Upper lobe of right lung (tissue), 1 donor: ENCODE measurements around the gene PTPN7. TPM values are rescaled to one million over a fixed set of nuclear protein-coding genes. Genes with fewer than 3 reads are reported as not detected.

Experiments
- ATAC-seq: fragments of 200-7000 bp; cut with Tn5 transposase; one replicate; pipeline ENCODE4 v1.9.1; 2020; ENCODE audit warnings: mild to moderate bottlenecking, moderate library complexity
- DNase-seq: peaks from one replicate; pipeline ENCODE4 v3.0.0-alpha.2; 2020
- H3K27ac ChIP-seq: fragments of 200-600 bp; one replicate; pipeline ENCODE4 v1.8.0; 2022
- H3K27me3 ChIP-seq: fragments of 200-600 bp; one replicate; pipeline ENCODE4 v1.8.0; 2022; ENCODE audit warnings: mild to moderate bottlenecking
- H3K36me3 ChIP-seq: fragments of 200-600 bp; one replicate; pipeline ENCODE4 v1.8.0; 2022
- H3K4me1 ChIP-seq: fragments of 200-600 bp; one replicate; pipeline ENCODE4 v1.8.0; 2022
- H3K4me3 ChIP-seq: fragments of 200-600 bp; one replicate; pipeline ENCODE4 v1.8.0; 2022; ENCODE audit warnings: mild to moderate bottlenecking
- H3K9me3 ChIP-seq: fragments of 200-600 bp; one replicate; pipeline ENCODE4 v1.8.0; 2022
- CTCF ChIP-seq: fragments of 200-600 bp; IDR thresholded peaks from one replicate; pipeline ENCODE4 v1.8.0; 2022; ENCODE audit warnings: antibody characterized with exemption
- intact Hi-C: fragments of 100-400 bp; cut with DNase I; formaldehyde crosslinking; loops from one replicate; pipeline ENCODE4 v1.11.0; 2022
- total RNA-seq: library from RNA; stranded (reverse); fragmentation: NEBNext Ultra II Directional; extraction: Animal tissue kit (Norgen Biotek cat#: 25700); gene quantifications from one replicate; pipeline ENCODE4 v1.2.1, GENCODE V29; 2021
- donor health status: DM: no; HTN: yes; CAD: no; lungs with severe emphysema.

The PTPN7 gene
- total RNA-seq, 1 donor from 2014 or later, result 7.3 TPM

- DNase-seq, result no peak
- H3K9me3 ChIP-seq, result no peaks in the 10 kb centered on the region
- H3K4me1 ChIP-seq, result no peaks in the 10 kb centered on the region
- H3K27me3 ChIP-seq, result no peaks in the 10 kb centered on the region
- intact Hi-C loops, result no loop called here
- no peaks in the 10 kb centered on the region for H3K36me3 ChIP-seq
- no peak for TF ChIP-seq CTCF
- H3K4me3 ChIP-seq, result no peak overlapping the region
- no peak for ATAC-seq
- no peak overlapping the region for H3K27ac ChIP-seq
Measured at GRCh38 chr1:202110977-202111376, 49.4 kb downstream of the PTPN7 start.

- ATAC-seq (peak; percentile 30), DNase-seq (no peak)
- Histone ChIP-seq H3K4me3 (no peak overlapping the region), H3K27me3 (no peaks in the 10 kb centered on the region), H3K36me3 (no peaks in the 10 kb centered on the region), H3K9me3 (no peaks in the 10 kb centered on the region), H3K4me1 (no peaks in the 10 kb centered on the region), H3K27ac (peak overlapping the region; percentile 52)
- intact Hi-C loops, result no loop called here
- no peak for TF ChIP-seq CTCF
Measured at GRCh38 chr1:202107801-202108731, 52.3 kb downstream of the PTPN7 start.

GRCh38 chr1:202107321-202107761, 53.1 kb downstream of the PTPN7 start:
- intact Hi-C loops, result no loop called here
- peak; percentile 75 for DNase-seq
- peak; percentile 47 for ATAC-seq

GRCh38 chr1:202106340-202107254, 53.8 kb downstream of the PTPN7 start:
- no peak for TF ChIP-seq CTCF
- no peaks in the 10 kb centered on the region for H3K36me3 ChIP-seq
- DNase-seq (peak; percentile 85), ATAC-seq (peak; percentile 77)
- H3K27ac ChIP-seq, result peak overlapping the region; percentile 24
- intact Hi-C loops, result no loop called here
- H3K27me3 ChIP-seq, result no peaks in the 10 kb centered on the region
- no peak overlapping the region for H3K4me3 ChIP-seq
- H3K9me3 ChIP-seq, result no peaks in the 10 kb centered on the region
- no peaks in the 10 kb centered on the region for H3K4me1 ChIP-seq

More at GRCh38 chr1:202107321-202107761, 53.1 kb downstream of the PTPN7 start:
- no peaks in the 10 kb centered on the region for H3K27me3 ChIP-seq
- no peaks in the 10 kb centered on the region for H3K9me3 ChIP-seq
- no peaks in the 10 kb centered on the region for H3K36me3 ChIP-seq
- no peaks in the 10 kb centered on the region for H3K4me1 ChIP-seq
- no peak overlapping the region for H3K27ac ChIP-seq
- no peak for TF ChIP-seq CTCF
- no peak overlapping the region for H3K4me3 ChIP-seq

- no peak overlapping the region for H3K27ac ChIP-seq
- H3K9me3 ChIP-seq, result no peaks in the 10 kb centered on the region
- no peak for TF ChIP-seq CTCF
- no peak overlapping the region for H3K4me3 ChIP-seq
- no peaks in the 10 kb centered on the region for H3K4me1 ChIP-seq
- H3K27me3 ChIP-seq, result no peaks in the 10 kb centered on the region
- DNase-seq, result no peak
- intact Hi-C loops, result no loop called here
- H3K36me3 ChIP-seq, result no peaks in the 10 kb centered on the region
- ATAC-seq, result peak; percentile 22
Measured at GRCh38 chr1:202105571-202106339, 54.6 kb downstream of the PTPN7 start.
